ENCODE measurements around the gene CHRNA1.

CHRNA1 gene

GRCh38 chr2:174726212-174726611 lies 38.1 kb downstream of the CHRNA1 start:
- Histone ChIP-seq H3K36me3 (ENCODE audit: control insufficient read depth, insufficient read depth, low read length) (no peaks in the 10 kb centered on the region), H3K4me3 (replicated peaks; ENCODE audit: low read depth, low read length) (no peak overlapping the region), H3K27me3 (replicated peaks; ENCODE audit: control insufficient read depth, insufficient read depth, low read length) (no peaks in the 10 kb centered on the region; the same call in 1 of the 2 replicates)
- no peak for TF ChIP-seq CTCF (IDR thresholded peaks at IDR 0.05; ENCODE audit: insufficient read depth, low read length, poor library complexity, severe bottlenecking)
- no peak for DNase-seq (ENCODE audit: extremely low read depth, insufficient read length)

GRCh38 chr2:174722942-174723592 lies 41.2 kb downstream of the CHRNA1 start:
- H3K36me3 ChIP-seq (ENCODE audit: control insufficient read depth, insufficient read depth, low read length): no peaks in the 10 kb centered on the region
- H3K4me3 ChIP-seq (replicated peaks; ENCODE audit: low read depth, low read length): no peak overlapping the region
- no peaks in the 10 kb centered on the region; the same call in 1 of the 2 replicates for H3K27me3 ChIP-seq (replicated peaks; ENCODE audit: control insufficient read depth, insufficient read depth, low read length)
- no peak for TF ChIP-seq CTCF (IDR thresholded peaks at IDR 0.05; ENCODE audit: insufficient read depth, low read length, poor library complexity, severe bottlenecking)
- DNase-seq (ENCODE audit: extremely low read depth, insufficient read length): no peak

GRCh38 chr2:174719016-174719415 lies 45.3 kb downstream of the CHRNA1 start:
- Histone ChIP-seq H3K36me3 (ENCODE audit: control insufficient read depth, insufficient read depth, low read length) (no peaks in the 10 kb centered on the region), H3K27me3 (replicated peaks; ENCODE audit: control insufficient read depth, insufficient read depth, low read length) (no peaks in the 10 kb centered on the region; the same call in 1 of the 2 replicates), H3K4me3 (replicated peaks; ENCODE audit: low read depth, low read length) (no peak overlapping the region)
- DNase-seq (ENCODE audit: extremely low read depth, insufficient read length): no peak
- no peak for TF ChIP-seq CTCF (IDR thresholded peaks at IDR 0.05; ENCODE audit: insufficient read depth, low read length, poor library complexity, severe bottlenecking)

- Histone ChIP-seq H3K27me3 (replicated peaks; ENCODE audit: control insufficient read depth, insufficient read depth, low read length) (no peaks in the 10 kb centered on the region; the same call in 1 of the 2 replicates), H3K36me3 (ENCODE audit: control insufficient read depth, insufficient read depth, low read length) (no peaks in the 10 kb centered on the region), H3K4me3 (replicated peaks; ENCODE audit: low read depth, low read length) (no peak overlapping the region)
- no peak for TF ChIP-seq CTCF (IDR thresholded peaks at IDR 0.05; ENCODE audit: insufficient read depth, low read length, poor library complexity, severe bottlenecking)
- DNase-seq (ENCODE audit: extremely low read depth, insufficient read length): no peak
Observed at GRCh38 chr2:174718591-174718990, 45.7 kb downstream of the CHRNA1 start.

- DNase-seq (ENCODE audit: extremely low read depth, insufficient read length): no peak
- Histone ChIP-seq H3K4me3 (replicated peaks; ENCODE audit: low read depth, low read length) (no peak overlapping the region), H3K36me3 (ENCODE audit: control insufficient read depth, insufficient read depth, low read length) (no peaks in the 10 kb centered on the region), H3K27me3 (replicated peaks; ENCODE audit: control insufficient read depth, insufficient read depth, low read length) (no peaks in the 10 kb centered on the region; the same call in 1 of the 2 replicates)
- TF ChIP-seq CTCF (IDR thresholded peaks at IDR 0.05; ENCODE audit: insufficient read depth, low read length, poor library complexity, severe bottlenecking): no peak
Observed at GRCh38 chr2:174717916-174718315, 46.4 kb downstream of the CHRNA1 start.

Data from GM06990 (cell line).